A673 (cell line): ENCODE results near the gene KCND3.

Source experiments
- EZH2 ChIP-seq: fragments of 200-600 bp; sonication (generic); IDR thresholded peaks from 2 replicates; pipeline ENCODE4 v1.6.1; 2017; ENCODE audit warnings: borderline replicate concordance, low read depth, mild to moderate bottlenecking, mixed read lengths, antibody characterized with exemption, low read length; ENCODE audit not compliant: poor library complexity, severe bottlenecking
- TF ChIP-seq, protein P1 (sequence below): fragments of 300-800, 200-600 bp; sonication (generic); conservative IDR thresholded peaks from 2 replicates; pipeline ENCODE4 v1.5.1; 2017; ENCODE audit warnings: low read depth, mild to moderate bottlenecking, antibody characterized with exemption, low read length, moderate library complexity, mixed read lengths

DNA sequence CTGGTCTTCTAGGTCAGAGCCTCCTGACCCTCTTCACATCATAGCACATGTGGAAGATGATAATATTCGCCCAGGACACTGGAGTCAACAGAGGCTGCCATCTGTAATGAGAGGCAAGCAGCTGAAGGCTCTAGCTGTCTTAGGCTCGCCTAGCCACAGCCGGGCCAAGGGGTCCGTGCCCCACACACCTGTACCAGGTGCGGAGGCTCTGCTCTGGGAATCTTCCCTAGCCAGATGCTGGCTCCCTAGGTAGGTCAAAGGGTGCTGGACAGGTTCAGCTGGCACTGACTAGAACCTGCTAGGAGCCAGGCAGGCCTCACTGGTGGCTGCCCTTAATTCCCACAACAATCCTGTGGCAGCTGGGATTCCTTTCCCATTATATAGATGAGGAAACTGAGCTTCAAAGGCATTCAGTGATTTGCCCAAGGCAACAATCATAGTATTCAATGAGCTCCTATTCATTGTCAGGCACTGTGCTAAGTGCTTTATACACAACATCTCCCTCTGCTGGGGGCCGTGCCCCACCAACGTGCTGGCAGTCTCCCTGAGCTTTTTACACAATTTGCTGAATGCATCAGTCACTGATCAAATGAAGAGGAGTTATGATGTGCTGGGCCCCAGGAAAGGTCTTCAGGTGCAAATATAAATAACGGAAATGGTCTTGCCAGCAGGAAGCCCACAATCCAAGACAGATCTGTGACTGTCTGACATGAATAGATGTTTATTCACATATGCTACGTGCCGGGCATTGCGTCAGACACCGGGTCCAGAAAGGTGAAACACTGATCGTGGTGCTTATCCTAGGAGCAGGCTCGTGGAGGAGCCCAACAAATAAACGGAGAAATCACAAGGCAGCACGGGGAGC is 175.8 kb downstream of the KCND3 start:
- TF ChIP-seq, protein P1, sequence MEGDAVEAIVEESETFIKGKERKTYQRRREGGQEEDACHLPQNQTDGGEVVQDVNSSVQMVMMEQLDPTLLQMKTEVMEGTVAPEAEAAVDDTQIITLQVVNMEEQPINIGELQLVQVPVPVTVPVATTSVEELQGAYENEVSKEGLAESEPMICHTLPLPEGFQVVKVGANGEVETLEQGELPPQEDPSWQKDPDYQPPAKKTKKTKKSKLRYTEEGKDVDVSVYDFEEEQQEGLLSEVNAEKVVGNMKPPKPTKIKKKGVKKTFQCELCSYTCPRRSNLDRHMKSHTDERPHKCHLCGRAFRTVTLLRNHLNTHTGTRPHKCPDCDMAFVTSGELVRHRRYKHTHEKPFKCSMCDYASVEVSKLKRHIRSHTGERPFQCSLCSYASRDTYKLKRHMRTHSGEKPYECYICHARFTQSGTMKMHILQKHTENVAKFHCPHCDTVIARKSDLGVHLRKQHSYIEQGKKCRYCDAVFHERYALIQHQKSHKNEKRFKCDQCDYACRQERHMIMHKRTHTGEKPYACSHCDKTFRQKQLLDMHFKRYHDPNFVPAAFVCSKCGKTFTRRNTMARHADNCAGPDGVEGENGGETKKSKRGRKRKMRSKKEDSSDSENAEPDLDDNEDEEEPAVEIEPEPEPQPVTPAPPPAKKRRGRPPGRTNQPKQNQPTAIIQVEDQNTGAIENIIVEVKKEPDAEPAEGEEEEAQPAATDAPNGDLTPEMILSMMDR, result peak; percentile 33; the same call in 1 of the 2 replicates
- TF ChIP-seq EZH2, result no peak
